Esophagus muscularis mucosa (tissue), 4 donors: ENCODE data around the gene ABCB4.

ENCODE experiments used
- EP300 ChIP-seq: sonication (generic); formaldehyde crosslinking; IDR thresholded peaks from one replicate; pipeline ENCODE4 v1.6.1; 2017; ENCODE audit warnings: antibody characterized with exemption
- POLR2A ChIP-seq: fragments of 450-650 bp; IDR thresholded peaks from one replicate; pipeline ENCODE4 v1.6.1; 2017; ENCODE audit warnings: antibody characterized with exemption, moderate library complexity, mild to moderate bottlenecking, low read depth
- POLR2AphosphoS5 ChIP-seq, 2 donors: sonication (generic); formaldehyde crosslinking; IDR thresholded peaks; one replicate each; pipeline ENCODE4 v1.6.1; 2017; ENCODE audit warnings: antibody characterized with exemption in 2 of 2
- TF ChIP-seq, protein P1 (sequence below), 3 experiments: fragments of 200-600 bp in 2 of 3; fragments of 450-650 bp in 1 of 3; sonication (generic) in 2 of 3; IDR thresholded peaks; one replicate each; pipeline ENCODE4 v1.5.1; 2017 to 2019; ENCODE audit warnings: antibody characterized with exemption in 3 of 3, mild to moderate bottlenecking in 2 of 3, moderate library complexity in 1 of 3

DNA sequence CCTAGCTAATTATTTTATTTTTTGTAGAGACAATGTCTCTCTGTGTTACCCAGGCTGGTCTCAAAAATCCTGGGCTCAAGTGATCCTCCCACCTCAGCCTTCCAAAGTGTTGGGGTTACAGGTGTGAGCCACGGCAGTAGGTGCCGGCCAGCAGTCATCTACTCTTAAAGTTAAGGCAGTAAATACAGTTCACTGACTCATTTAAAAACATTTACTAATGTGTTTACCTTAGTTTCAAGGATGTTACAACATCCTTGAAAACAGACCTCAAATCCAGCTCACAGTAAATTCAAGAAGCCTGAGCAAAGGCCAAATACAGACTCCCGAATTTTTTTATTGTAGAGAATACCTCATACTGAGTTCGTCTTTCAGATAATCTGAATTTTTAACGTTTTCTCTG is 29.6 kb upstream of the ABCB4 start:
- TF ChIP-seq POLR2AphosphoS5 (IDR thresholded peaks at IDR 0.05): no peak
- no peak for TF ChIP-seq EP300
- TF ChIP-seq POLR2A: no peak
- TF ChIP-seq, protein P1, sequence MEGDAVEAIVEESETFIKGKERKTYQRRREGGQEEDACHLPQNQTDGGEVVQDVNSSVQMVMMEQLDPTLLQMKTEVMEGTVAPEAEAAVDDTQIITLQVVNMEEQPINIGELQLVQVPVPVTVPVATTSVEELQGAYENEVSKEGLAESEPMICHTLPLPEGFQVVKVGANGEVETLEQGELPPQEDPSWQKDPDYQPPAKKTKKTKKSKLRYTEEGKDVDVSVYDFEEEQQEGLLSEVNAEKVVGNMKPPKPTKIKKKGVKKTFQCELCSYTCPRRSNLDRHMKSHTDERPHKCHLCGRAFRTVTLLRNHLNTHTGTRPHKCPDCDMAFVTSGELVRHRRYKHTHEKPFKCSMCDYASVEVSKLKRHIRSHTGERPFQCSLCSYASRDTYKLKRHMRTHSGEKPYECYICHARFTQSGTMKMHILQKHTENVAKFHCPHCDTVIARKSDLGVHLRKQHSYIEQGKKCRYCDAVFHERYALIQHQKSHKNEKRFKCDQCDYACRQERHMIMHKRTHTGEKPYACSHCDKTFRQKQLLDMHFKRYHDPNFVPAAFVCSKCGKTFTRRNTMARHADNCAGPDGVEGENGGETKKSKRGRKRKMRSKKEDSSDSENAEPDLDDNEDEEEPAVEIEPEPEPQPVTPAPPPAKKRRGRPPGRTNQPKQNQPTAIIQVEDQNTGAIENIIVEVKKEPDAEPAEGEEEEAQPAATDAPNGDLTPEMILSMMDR (IDR thresholded peaks at IDR 0.05): no peak
